ENCODE results near the gene NFE2L3.
A peak's percentile ranks its signal among the peaks of the same experiment; 100 is the strongest.
"Not testable (repeated sequence)": the region's sequence is repeated elsewhere in the genome, so short reads cannot be mapped to it uniquely, and the experiment has no call there.

NFE2L3 gene

DNA sequence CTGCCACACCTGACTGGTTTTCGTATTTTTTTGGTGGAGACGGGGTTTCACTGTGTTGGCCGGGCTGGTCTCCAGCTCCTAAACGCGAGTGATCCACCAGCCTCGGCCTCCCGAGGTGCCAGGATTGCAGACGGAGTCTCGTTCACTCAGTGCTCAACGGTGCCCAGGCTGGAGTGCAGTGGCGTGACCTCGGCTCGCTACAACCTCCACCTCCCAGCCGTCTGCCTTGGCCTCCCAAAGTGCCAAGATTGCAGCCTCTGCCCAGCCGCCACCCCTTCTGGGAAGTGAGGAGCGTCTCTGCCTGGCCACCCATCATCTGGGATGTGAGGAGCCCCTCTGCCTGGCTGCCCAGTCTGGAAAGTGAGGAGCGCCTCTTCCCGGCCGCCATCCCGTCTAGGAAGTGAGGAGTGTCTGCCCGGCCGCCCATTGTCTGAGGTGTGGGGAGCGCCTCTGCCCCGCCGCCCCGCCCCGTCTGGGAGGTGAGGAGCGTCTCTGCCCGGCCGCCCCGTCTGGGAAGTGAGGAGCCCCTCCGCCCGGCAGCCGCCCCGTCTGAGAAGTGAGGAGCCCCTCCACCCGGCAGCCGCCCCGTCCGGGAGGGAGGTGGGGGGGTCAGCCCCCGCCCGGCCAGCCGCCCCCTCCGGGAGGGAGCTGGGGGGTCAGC, 4.2 kb upstream of the NFE2L3 start:
- DNase-seq = not testable (repeated sequence)

DNA sequence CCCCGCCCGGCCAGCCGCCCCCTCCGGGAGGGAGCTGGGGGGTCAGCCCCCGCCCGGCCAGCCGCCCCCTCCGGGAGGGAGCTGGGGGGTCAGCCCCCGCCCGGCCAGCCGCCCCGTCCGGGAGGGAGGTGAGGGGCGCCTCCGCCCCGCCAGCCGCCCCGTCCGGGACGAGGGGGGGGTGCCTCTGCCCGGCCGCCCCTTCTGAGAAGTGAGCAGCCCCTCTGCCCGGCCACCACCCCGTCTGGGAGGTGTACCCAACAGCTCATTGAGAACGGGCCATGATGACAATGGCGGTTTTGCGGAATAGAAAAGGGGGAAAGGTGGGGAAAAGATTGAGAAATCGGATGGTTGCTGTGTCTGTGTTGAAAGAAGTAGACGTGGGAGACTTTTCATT, 3.7 kb upstream of the NFE2L3 start:
- not testable (repeated sequence) for DNase-seq

DNA sequence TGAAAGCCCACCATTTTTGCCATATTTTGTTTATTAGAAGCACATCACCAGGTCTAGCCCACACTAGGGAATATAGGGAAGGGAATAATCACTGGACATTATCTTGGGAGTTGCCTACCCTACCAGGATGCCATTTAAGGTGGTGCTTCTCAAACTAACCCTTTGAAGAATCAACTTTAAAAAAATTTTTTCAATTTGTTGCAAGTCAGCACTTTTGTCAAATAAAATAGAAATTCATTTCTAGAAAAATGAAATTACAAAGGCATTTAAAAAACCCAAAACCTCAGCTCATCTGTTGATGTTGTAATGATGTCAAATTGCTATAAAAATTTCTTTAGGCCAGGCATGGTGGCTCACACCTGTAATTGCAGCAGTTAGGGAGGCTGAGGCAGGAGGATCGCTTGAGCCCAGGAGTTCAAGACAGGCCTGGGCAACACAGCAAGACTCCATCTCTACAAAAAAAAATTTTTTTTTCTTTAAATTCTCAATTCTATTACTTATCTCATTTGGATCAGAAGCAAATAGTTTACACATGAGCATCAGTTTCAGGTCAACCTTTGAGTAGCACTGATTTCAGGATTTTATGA, 2.5 kb upstream of the NFE2L3 start:
- no peak for DNase-seq

DNA sequence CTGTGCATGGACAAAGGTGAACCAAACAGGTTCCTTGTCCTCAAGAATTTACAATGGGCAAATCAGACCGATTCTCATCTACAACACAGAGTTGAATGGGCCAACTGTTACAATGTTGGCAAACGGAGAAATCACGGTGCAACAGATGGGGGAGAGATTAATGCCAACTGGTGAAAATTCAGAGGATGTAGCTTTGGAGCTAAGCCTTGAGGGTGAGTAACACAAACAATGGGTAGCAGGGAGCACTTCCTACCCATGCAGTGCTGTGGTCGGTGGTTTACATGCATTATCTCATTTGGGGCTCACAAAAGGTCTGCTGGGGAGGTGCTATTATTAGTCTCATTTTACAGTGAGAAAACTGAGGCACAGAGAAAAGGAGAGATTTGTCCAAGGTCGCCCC, 902 bp upstream of the NFE2L3 start:
- DNase-seq = no peak

DNA sequence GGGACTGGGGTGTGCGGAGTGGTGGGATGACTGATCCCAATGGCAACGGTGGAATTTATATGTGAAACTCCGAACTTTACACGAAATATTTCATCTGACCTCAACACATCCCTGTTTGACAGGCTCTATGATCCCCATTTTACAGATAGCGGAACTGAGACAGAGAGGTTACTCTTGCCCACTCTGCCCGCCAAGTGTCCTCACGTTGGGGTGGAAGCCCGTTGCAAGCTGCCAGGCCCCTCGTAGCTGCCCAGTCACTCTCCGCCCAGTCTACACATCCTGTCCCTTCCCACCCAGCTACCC, 397 bp upstream of the NFE2L3 start:
- DNase-seq = no peak

DNA sequence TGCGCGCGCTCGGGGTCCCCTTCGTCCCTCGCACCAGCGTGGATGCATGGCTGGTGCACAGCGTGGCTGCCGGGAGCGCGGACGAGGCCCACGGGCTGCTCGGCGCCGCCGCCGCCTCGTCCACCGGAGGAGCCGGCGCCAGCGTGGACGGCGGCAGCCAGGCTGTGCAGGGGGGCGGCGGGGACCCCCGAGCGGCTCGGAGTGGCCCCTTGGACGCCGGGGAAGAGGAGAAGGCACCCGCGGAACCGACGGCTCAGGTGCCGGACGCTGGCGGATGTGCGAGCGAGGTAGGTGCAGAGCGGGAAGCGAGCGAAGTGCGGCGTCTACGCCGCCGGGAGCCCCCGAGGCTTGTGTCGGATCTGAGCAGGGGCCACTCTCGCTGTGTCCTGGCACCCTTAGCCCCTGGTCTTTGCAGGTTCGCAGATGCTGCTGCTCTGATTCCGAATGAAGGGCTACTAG, 813 bp downstream of the NFE2L3 start:
- peak; percentile 12 to 32 for DNase-seq

DNA sequence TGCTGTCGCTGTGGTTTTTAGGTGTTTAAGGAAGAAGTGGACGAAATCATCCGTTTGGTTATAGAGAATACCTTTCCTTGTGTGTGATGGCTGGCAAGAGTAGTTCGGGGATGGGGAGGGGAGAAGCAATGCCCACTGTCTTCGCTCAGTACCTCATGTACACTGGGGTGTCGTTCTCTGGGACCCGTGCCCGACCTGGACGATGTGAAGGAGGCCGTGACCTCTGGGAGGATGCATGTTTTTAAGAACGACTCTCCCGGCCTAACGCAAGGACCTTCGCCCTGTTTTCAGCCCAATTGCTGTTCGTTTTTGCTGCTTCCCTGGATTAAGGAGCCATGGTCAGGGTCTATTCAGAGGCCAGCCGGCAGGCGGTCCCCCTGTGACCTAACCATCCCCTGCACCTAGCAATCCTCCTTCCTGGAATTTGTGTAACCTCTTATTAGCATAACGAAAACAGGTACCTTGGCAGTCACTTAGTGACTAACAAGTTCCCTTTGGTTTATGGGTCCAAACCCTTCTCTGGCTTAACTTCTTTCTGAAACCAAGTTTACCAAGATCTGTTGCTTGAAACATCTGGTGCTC, 1.3 kb downstream of the NFE2L3 start:
- DNase-seq = peak; percentile 17 to 20

DNA sequence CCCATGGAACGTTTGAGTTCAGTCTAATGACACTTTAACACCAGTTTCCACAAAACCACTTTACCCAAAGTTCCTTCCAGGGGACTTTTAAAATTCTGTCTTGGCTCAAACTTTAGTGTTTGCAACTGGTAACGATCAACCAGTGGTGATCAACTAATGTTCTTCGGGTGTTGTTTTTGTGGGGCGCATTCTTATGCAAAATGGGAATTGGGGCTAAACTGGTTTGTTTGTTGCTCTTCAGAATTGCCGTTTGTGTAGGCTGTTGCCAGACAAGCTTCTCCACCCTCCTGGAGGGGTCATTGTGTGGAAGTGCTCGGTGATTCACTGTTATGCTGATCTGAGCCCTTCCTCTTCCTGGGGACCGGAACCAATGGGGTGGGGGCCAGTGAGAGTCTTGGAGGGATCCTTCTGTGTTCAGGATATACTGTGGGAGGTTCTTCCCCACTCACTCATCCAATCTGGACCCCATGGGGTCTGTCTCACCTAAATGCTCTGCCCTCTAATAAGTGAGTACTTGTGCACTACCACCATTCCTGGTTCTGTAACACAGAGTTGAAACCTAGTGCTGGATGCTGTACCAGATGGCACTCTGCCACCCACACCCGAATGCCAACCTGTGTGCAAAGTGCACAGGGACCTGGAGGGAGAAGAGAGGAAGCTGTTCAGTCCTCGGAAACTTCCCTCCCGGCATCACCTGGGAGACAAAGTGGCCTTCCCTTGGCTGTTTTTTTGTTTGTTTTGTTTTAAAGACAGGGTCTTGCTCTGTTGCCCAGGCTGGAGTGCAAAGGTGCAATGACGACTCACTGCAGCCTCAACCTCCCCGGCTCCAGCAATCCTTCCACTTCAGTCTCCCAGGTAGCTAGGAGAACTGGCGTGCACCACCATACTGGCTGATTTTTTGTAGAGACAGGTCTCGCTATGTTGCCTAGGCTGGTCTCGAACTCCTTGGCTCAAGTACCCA, 2.1 kb downstream of the NFE2L3 start:
- DNase-seq = no peak

DNA sequence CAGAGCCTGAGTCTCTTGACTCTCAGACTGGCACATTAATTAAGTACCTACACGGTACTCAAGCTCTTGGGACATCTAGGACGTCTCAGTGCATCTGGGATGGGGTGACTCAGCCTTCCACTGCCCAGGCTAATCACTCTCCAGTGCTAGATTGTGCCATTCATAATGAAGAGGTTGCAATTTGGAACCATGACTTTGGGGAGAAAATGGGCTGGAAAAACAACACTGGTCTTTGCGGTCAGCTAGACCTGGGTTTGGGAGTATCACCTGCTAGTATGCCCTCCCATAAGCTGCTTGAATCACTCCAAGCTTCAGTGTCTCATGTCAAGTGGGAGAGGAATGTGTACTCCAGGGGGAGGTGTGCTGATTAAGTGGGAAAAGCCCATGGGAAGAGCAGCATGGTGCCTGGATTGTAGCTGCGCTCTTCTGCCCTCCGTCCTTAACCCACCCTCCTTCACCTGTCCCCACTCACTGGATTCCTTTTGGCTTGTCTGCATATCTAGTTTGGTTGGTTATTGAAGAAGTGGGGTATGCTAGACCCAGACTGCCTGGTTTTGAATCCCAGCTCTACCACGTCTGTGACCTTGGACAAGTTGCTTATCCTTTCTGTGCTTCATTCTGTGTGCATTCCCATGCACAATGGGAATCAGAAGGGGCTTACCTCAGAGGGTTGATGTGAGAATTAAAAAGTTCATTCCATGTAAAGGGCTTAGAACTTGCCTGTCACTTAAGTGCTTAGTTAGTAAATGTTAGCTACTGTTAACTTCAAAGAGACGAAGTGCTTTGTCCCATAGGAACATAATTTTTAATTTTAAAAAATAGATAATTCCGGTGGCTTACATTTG, 3.8 kb downstream of the NFE2L3 start:
- no peak for DNase-seq

DNA sequence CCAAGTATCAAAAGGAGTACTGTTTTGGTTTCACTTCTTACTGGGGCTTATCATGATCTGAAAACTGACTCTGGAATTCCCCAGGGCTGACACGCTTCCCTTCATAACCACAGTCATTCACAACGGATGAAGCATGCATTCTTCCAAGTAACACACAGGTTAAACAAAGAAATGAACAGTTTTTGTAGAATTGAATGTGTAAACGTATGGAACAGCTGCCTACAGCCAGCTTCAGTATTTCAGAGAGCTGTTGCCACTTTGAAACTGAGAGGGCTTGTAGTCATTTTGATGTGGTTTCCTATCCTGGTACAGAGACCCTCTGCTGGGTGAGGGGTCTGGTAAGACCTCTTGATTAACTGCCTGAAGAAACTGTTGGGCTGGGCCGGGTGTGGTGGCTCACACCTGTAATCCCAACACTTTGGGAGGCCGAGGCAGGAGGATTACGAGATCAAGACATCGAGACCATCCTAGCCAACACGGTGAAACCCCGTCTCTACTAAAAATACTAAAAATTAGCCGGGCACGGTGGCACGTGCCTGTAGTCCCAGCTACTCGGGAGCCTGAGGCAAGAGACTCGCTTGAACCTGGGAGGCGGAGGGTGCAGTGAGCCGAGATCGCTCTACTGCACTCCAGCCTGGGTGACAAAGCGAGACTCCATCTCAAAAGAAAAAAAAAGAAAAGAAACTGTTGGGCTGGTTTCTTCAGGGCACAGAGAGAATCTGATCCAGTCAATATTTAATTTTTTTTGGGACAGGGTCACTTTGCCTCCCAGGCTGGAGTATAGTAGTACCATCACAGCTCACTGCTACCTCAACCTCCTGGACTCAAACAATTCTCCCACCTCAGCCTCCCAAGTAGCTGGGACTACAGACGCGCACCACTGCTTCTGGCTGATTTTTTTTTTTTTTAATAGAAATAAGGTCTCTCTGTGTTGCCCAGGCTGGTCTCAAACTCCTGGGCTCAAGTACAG, 4.7 kb downstream of the NFE2L3 start:
- DNase-seq = peak; percentile 23 to 69

DNA sequence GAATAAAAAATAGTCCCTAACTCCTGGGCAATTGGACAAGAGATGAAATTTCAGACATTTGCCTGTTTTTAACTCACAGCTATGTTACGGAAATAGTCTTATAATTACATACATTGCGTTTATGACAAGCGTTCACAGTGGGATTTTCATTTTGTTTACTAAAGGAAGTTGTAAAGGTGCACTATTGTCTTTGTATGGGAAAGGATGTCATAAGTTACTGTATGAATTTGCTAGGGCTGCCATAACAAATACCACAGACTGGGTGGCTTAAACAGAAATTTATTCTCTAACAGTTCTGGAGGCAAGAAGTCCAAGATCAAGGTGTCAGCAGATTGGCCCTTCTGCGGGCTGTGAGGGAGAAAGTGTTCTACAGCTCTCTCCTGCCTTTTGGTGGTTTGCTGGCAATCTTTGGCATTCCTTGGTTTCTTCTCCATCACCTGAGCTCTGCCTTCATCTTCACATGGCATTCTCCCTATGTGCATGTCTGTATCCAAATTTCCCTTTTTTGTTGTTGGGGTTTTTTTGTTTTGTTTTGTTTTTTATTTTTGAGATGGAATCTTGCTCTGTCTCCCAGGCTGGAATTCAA, 5.6 kb downstream of the NFE2L3 start:
- DNase-seq = no peak

DNA sequence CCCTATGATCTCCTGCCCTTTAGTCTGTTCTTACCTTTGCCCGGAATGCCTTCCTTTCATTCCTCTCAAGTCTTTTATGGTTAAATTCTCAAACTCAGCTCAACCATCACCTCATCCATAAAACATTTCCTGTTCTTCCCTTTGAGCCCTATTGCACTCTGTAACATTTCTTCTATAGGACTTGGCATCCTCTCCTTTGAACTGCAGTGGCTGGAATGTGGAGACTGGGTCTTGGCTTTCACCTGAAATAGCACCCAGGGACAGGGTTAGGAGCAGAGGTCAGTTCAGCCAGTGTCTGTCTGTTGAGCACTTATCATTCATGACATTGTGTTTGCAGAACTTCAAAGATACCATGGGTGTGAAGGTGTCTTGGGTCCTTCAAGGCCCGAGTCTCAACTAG, 7.2 kb downstream of the NFE2L3 start:
- DNase-seq = no peak

DNA sequence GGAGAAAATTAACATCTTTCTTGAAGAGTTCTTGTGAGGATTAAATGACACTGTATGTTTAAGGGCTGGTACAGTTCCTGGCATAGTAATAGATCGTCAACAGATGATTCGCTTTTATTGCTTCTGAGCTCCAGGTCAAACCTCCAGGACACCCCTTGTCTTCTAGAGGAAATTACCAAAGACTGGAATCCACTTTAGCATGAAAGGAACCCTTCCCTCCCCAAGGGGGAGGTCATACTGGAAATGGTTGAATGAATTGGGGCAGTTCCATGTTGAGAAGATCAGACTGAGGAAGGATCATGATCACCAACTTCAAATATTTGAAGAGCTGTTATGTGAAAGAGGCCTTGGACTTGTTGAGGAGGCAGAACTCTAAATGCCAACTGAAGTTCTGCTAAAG, 8.9 kb downstream of the NFE2L3 start:
- DNase-seq = no peak

DNA sequence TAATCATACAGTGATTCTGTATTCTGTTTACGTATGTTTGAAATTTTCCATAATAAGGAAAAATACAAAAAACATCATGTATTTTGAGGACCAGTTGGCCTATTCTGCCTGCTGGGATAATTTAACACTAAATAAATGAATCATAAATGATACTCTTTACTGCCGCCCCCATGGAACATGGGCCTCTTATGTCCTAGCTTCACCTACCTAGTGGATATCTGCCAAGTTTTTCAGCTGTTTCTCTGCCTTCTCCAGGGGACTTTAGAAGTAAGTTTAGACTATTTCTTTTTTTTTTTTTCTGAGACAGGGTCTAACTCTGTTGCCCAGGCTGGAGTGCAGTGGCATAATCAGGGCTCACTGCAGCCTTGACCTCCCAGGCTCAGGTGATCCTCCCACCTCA, 10.4 kb downstream of the NFE2L3 start:
- no peak for DNase-seq

DNA sequence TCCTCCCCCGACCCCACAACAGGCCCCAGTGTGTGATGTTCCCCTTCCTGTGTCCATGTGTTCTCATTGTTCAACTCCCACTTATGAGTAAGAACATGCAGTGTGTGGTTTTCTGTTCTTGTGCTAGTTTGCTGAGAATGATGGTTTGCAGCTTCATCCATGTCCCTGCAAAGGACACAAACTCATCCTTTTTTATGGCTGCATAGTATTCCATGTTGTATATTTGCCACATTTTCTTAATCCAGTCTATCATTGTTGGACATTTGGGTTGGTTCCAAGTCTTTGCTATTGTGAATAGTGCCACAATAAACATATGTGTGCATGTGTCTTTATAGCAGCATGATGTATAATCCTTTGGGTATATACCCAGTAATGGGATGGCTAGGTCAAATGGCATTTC, 11.8 kb downstream of the NFE2L3 start:
- not testable (repeated sequence) for DNase-seq

DNA sequence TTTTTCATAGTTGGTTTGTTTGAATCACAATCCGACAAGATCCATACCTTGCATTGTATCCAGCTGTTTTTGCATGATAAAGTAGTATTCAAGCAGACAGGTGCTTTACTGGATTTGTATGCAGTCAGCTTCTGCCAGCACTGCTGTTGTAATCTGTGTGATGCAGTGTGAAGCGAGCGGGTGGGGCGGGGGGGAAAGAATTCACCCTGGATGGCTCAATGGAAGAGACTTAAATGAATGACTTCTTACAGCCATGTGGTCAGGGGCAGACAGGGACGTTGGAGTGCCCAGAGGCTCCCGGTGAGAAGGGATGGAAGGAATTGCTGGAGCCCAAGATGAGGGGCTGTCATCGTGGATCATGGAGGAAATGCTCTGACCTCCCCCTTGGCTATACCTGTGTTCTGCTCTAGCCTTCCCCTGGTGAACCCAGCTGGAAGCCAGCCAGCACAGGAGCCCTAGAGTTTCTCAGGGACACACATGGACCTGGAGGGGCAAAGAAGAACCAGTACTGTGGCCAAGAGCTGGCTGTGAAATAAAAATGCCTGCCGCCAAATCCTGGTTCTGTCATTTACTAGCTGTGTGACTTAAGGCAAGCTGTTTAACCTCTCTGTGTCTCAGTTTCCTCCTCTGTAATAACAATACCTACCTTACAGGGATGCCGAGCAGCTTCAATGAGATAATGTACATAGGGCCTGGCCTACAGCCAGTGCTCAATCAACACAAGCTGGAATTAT, 14.1 kb downstream of the NFE2L3 start:
- no peak for DNase-seq

DNA sequence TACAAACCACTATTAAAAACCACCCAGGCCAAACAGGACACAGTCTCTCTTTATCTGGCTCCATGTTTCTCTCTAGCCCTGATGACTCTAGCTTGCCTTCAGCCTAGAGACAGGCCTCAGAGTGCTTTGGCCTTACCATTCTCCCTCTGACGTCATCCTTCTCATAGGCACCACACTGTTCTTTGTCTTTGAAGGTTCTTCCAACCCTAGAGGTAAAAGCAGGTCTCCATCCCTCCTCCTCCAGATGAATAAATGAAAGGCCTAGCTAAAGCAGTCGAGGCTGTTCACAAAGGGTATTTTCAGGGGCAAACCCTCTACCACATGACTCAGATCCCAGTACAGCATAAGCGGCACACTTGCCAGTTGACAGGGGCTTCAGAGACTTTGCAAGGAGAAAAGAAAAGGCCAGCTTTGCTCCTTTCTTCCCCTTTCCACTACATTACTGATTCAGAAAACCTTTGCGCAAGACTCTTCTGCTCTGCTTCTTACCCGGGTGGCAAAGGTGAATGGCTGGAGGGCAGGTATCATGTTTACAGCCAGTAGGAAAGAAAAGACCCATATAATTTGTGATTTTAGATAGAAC, 14.8 kb downstream of the NFE2L3 start:
- DNase-seq = no peak

DNA sequence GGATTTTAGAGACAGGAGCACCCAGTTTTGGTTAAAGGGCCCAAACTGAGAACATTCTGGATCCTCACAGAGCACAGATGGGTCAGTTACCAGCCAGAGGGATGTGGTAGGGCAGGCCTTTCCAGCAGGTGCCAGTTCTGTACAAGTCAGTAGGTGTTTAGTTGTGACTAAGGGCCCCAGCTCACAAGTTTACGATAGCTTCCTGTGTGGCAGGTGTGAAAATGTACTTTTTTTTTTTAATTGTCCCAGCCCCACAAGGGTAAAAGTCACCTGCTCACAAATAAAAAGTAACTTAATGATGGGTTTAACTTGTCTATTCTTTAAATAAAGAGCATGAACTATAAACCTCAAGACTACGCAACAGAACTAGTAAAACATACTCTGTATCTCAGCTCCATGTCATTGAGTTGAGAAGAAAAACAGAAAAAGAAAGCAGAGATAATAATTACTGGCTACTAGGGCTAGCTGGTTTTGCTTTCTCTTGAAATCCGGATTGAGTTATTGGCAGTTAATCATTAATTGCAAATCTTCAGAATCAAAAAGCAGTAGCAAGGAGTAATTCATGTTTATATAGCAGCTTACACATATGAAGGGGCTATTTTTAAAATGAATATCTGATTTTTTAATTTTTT, 15.4 kb downstream of the NFE2L3 start:
- peak in 1 of 2 experiments; percentile 27 for DNase-seq

DNA sequence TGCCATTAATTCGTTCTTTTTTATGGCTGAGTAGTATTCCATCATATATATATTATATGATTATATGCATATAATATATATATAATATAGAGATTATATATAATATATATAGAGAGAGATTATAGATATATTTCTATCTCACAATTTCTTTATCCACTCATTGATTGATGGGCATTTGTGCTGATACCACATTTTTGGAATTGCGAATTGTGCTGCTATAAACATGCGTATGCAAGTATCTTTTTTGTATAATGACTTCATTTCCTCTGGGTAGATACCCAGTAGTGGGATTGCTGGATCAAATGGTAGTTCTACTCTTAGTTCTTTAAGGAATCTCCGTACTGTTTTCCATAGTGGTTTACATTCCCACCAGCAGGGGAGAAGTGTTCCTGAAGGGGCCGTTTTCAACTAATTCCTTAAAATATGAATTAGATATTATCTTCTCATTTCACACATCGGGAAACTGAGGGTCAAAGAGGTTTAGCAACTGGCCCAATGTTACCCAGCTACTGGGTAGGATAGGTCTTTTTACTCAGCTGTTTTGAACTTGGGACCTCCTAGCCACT, 16.5 kb downstream of the NFE2L3 start:
- no peak for DNase-seq

Data from stimulated activated CD4-positive, alpha-beta T cell treated with anti-CD3 and anti-CD28 coated beads, Interleukin-4, amount 100 ng/mL, for 4 hours (primary cell).